HG03039 (cell line): ENCODE data around the gene LY6G6D.

Experiments used
- ATAC-seq: cut with Tn5 transposase; IDR thresholded peaks from one replicate; pipeline ENCODE4 v1.9.1; 2021; ENCODE audit warnings: mild to moderate bottlenecking, moderate library complexity; ENCODE audit not compliant: unreplicated experiment

Gene LY6G6D, protein sequence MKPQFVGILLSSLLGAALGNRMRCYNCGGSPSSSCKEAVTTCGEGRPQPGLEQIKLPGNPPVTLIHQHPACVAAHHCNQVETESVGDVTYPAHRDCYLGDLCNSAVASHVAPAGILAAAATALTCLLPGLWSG

DNA sequence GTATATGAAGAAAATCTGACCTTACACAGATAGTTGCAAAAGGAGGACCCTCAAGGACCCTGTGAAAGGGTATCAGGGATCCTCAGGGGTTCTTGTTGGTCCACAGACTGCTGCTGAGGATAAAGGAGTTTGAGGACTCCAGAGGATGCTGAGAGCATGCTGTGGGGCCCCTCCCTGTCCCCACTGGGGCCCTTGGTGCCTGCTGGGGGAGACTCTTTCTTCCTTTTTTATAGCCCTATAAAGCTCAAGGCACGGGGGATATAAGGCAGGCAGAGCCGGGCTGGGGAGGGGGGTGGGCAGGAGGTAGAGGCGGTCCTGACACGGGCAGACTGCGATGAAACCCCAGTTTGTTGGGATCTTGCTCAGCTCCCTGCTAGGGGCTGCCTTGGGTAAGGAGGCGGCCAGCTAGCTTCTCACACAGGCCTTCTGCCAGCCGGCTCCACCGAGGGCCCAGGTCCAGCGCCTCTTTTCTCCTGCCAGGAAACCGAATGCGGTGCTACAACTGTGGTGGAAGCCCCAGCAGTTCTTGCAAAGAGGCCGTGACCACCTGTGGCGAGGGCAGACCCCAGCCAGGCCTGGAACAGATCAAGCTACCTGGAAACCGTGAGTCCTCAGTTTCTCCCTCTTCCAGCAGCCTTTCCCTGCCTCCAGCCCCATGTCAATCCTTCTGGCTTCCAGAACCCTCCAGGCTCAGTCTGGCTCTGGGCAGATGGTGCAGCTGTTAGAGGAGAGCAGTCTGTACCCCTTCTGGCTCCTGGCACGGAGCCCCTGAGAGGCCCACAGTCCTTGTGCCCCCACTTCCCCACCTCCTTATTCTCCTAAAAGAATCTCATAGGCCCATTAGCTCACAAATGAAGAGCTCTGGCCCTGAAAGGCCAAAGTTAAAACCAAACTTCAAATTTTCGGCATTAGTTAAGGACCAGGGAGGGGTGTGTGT lies at the start of gene LY6G6D:
Gene LY6G6D, plus strand, starts transcription at position 327 of the 937 bp plus-strand sequence. Its CDS starts 8 bp downstream, at position 335.
- ATAC-seq, result no peak

DNA sequence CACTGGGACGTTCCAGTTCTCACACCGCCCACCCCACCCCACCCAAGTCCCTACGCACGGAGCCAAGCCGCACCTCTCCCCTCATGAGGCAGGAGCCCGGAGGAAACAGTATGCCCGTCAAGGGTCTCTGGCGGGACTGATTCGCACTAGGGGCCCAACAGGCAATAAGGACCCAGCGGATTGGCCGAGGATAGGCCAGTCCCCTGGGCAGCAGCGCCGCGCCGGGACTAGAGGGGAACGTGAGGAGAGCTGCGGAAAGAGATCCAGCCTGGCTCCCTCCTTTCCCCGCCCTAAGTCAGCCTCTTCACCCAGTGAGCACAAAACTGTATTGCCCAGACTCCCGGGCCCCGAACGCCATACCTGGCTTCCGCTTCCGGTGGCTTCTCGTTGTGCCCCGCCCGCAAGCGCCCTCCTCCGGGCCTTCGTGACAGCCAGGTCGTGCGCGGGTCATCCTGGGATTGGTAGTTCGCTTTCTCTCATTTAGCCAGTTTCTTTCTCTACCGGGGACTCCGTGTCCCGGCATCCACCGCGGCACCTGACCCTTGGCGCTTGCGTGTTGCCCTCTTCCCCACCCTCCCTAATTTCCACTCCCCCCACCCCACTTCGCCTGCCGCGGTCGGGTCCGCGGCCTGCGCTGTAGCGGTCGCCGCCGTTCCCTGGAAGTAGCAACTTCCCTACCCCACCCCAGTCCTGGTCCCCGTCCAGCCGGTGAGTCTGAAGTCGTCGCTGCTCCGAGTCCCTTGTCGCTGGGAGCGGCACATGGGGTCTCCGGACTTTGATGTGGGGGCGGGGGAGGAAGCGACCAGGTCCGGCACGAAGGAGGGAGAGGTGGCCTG lies 49.4 kb upstream of the LY6G6D start, which contains the start of gene CSNK2B:
Gene CSNK2B, plus strand, starts transcription at position 580 of the 836 bp plus-strand sequence. CDS start 752 bp downstream, outside the sequence.
- peak; percentile 69 for ATAC-seq

DNA sequence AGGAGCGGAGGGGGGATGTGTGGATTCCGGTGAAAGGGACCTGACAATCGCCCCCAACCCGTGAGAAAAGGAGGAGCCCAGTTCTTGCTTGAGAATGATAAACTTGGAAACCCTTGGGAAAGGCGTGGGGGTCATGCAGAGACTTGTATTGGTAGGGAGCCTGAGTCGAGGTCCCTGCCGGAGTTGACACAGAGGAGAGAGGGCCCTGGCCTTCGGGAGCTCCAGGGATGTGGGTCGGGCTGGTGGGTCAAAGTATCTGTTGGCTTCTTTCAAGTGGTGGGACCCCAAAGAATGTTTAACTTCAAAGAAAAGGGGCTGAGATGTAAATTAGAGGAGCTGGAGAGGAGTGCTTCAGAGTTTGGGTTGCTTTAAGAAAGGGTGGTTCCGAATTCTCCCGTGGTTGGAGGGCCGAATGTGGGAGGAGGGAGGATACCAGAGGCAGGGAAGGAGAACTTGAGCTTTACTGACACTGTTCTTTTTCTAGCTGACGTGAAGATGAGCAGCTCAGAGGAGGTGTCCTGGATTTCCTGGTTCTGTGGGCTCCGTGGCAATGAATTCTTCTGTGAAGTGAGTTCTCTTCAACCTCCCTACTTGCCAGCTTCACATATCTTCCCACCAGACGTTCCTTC lies 48.7 kb upstream of the LY6G6D start:
- no peak for ATAC-seq

DNA sequence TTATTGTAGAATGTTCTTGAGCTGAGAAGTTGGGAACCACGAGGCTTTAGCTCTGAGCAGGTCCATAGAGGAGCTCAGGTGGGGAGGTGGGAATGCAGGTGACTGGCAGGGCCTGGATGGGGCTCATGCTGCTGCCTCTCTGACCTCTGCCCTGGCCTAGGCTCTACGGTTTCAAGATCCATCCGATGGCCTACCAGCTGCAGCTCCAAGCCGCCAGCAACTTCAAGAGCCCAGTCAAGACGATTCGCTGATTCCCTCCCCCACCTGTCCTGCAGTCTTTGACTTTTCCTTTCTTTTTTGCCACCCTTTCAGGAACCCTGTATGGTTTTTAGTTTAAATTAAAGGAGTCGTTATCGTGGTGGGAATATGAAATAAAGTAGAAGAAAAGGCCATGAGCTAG lies 45.5 kb upstream of the LY6G6D start, which contains the start of gene LY6G5B:
Gene LY6G5B, plus strand, starts transcription at position 301 of the 400 bp plus-strand sequence. CDS start 975 bp downstream, outside the sequence.
- no peak for ATAC-seq

DNA sequence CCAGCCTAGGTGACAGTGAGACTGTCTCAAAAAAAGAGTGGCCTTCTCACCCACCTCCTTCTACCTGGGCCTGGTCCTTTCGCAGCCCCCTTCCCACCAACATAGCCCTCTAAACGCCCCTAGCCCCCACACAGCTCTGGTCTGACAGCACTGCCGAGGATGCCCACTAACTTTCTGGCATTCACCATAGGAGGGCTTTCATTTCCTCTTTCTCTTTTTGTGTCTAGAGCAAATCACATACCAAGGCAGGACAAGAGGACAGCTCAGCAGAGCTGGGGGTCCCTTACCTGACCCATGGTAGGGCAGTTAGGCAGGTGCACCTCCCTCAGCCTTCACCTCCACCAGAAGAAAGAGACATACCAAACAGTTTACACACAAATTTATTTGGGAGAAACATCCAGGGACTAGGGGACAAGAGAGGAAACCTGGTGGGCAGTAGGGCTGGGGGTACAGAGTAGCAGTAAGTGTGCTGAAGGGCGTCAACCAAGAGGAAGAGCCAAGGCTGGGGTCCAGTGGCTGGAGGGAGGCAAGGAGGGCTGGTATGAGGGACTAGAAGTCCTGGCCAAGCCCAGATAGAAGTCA lies 38.7 kb upstream of the LY6G6D start:
- ATAC-seq, result no peak

DNA sequence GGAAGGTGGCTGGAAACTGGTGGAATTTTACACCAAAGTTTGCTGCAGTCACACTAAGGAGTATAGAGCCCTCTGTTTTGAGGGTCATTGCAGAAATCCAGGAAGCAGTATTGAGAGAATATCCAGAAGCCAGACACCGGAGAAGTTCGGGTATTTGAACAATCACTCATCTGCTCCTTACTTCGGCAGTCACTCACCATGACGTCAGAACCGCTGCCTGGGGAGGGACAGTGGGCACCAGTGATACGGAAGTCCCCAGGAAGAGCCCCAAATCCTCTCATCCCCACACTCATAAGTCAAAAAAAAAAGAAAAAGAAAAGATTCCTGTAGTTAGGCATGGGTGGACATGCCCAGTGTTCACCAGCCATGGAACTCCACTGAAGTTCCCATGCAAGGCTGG lies 38.2 kb upstream of the LY6G6D start:
- no peak for ATAC-seq

DNA sequence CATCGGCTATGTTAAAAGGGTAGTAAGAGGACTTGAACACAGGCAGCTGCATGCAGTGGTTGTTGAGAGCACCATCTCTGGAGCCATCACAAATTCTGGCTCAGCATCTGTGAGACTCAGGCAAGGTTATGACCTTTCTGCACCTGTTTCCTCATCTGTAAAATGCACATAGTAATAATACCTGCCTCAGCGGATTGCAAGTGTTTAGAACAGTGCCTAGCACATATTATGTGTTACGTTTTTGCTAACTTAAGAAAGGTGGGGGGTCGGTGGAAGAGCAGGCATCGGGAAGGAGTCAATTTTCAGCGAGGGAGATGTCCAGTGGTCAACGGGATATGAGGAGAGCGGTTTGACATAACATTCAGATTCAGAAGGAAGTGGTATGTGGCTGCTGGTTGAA lies 37.2 kb upstream of the LY6G6D start:
- no peak for ATAC-seq

DNA sequence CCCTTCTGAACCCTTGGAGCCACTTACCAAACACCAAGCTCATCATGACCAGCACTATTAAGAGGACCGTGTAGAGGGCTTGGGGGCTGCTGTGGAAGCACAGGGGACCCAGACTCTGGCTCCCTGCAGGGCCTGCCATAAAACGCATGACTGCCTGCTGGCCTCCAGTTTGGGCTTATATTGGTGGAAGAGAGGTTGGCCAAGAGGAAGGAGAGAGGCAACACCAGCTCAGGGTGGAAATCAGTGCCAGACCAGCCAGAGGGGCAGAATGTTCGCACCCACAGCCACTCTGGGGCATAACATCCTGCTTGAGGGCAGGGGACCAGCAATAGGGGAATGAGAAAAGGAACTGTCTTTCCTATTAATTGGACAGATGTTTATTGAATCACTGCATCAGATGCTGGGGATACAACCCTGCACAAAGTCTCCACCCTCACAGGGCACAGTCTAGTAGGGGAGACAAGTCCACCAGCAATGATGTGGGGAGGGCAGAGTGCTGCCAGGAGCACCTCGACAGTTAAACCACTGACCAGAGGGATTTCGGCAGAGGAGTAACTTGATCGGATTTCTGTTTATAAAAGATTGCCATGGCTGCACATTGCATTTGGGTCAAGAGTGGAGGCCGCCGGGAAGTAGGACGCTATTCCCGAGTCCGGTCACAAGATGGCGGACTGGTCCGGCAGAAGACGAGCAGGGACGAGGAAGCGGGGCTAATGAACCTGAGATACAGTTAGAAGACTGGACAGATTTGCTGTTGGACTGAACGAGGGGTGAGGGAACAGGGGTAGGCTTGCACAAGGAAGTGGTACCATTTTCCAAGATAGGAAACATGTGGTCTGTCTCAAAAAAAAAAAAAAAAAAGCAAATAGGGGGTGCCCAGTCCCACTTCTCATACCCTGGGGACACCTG lies 34.7 kb upstream of the LY6G6D start, which contains the start of gene LY6G5C:
Gene LY6G5C, minus strand, starts transcription at position 842 of the 909 bp plus-strand sequence. Its CDS starts 694 bp downstream, at position 148.
- ATAC-seq, result no peak

DNA sequence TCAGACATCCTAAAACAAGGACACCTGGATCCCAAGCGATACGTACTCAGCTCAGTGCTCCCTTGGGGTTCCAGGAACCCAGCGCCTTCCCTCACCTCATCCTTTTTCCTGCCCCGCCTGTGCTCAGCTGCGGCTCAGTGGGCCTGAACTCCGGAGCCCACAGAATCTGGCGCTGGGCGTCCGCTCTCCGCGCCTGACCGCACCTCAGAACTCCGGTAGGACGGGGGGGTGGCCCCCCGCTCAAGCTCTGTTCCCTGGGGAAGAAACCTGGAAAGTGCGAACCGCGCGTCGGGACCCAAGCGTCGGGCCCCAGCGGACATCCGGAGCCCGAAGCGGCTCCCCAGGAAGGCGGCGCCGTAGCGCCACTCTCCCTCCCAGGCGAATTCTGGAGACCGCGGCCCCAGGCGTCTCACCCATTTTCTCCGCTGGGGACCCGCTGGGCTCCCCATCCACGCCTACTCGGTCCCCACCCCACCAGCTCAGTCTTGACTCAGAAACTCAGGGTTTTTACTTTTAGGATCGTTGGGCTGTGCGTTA lies 33.9 kb upstream of the LY6G6D start:
- ATAC-seq, result no peak

DNA sequence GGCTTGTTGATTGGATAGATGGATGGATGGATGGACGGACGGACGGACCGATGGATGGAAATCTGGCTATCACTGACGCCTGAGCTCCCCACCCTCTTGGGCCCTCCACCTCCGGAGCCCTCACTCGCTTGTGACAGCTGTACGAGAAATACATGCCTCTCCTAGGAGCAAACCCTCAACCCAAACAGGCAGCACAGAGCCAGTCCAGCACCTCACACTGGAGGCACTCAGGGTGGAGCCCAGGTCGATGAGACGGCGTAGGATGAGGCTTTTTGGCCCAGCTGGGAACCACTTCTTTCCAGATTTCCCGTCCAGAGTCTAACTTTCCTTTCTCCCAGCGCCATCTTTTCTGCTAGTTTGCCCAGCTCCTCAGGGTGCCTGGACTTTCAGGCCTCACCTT lies 31.6 kb upstream of the LY6G6D start:
- ATAC-seq, result no peak

DNA sequence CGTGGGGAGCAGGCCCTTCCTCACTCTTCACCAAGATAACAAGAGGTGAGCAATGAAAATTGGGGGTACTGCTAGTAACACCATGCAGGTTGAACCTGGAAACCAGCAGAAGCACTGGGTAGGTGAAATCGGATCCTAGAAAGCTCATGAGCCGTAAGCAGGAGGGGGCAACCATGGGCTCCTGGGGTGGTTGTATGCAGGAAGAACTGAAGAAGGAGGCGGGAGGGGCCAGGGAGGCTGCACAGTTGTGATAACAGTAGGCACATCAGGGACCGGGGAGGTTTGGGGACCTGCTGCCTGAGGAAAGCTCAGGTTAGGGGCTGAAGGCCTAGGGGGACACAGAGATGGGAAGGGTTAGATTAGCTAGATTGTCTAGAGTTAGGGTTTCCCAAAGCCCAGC lies 28.7 kb upstream of the LY6G6D start:
- ATAC-seq, result no peak

DNA sequence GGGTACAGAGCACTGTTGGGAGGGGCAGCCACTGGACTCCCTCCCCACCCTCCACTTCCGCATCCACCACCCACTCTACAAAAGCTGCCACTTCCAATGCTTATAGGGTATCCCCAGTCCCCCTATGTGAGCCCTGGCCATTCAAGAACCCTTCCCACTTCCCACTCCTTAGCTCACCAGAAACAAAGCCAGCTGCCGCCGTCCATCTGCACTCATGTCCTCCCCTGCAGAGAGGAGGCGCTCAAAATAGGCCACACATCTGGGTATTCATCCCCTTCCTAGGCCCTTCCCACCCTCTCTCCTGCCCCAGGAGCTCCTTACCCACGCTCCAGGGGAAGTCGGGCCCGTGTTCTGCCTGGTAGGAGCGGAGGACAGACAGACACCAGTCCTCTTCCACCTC lies 27.8 kb upstream of the LY6G6D start:
- no peak for ATAC-seq

DNA sequence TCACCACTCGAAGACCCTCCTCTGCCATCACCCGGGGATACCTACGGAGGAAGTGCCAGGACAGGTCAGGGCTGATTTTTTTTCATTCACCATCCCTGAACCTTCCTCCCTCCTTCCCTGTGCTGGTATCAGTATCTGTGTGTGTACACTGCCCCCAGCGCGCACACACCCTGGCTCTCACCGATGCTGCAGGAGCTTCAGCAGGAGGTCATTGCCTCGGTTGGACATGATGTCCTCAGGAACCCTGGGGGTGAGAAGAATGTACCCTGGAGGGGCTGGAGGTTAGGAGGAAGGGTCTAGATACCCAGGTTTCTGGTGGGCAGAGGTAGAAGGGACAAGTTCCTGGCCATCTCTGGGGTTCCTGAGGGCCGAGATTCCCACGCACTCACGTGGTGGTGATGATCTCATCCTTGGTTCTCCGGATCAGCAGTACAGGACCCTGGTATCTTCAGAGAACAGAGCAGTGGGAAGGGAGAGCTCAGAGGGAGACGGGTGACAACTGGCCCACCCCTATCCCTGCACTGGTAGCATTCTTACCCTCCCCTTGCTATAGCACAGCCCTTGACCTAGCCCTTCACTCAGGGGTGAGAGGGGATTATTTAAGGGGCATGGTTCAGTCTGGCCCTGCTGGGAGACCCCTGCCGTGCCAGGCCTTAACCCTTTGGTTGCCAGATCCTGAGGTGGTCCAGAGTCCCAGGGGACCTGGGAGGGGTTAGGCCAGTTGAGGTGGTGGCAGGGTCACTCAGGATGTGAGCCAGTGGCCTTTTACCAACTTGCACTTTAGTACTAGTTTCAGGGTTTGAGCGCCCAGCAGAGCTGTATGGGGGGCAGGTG lies 27.1 kb upstream of the LY6G6D start:
- no peak for ATAC-seq

DNA sequence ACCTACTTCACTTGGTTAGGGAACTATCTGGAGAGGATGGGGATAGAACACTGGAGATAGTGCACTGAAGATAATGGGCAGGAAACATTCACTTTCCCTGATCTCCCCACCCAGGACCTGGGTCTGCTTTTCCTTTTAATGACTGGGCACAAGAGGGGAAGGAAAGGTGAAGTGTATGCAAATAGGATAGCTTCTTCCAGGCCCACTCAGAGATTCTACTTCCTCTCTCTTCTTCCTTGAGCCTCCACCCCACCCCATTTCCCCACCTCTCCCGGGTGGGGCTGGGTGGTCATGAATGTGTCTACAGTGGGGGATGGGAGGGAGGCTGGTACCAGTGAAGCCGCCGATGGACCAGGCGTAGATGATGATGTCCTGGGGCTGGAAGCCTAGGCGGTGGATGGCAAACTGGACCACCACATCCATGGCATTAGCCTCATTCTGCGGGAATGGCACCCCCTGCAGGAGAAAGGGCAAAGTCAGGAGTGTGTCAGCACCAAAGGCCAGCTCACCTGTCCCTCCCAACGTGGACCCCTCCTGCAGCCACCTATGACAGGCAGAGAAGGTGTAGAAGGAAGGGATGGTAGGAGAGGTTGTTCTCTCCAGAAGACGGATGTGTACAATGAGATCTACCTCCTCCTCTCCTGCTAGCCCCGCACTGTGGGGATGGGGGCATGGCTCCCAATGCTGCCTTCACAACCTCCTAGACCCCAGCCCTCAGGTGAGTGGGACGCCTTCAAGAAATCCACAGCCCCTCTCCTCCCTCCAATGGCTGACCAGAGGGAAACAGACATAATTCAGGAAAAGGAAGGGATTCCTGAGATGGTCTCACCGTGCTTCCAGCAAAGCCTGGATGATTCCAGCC lies 25.7 kb upstream of the LY6G6D start:
- no peak for ATAC-seq

DNA sequence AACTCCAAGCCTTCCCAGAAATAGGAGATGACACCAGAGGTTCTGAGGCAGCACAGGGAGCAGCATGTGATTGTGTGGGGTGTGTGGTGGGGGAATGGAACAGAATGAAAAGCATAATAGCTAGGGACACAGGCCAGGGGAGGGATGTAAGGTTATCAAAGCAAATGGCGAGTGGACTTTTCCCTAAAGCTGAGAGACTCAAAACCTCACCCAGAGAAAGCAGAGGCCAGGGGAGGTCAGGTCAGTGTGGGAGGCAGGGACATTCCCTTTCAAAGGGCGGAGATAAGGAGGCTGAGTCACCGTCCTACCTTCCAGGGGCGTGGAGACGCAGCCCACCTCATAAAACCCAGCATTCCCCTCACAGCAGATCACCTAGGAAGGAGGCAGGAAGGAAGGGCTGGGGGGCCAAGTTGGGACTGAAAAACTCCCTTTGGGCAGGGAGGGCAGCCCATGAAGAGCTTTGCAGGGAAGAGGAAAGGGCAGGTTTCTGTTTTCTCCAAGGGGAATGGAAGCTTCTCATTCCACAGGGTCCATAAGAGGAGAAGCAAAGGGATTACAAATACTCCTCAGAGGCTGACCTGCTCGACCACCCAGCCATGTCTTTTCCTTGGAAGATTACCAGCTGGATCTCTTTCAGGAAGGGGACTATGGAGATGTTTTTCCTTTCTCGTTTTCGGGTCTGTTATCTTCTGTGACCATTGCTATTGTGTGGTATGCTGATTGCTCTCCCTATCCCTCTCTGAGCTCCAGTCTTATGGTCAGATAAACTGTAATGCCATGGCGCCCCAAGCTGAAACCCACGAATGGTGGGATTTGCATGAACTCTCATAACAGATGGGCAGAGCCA lies 24.7 kb upstream of the LY6G6D start:
- no peak for ATAC-seq

DNA sequence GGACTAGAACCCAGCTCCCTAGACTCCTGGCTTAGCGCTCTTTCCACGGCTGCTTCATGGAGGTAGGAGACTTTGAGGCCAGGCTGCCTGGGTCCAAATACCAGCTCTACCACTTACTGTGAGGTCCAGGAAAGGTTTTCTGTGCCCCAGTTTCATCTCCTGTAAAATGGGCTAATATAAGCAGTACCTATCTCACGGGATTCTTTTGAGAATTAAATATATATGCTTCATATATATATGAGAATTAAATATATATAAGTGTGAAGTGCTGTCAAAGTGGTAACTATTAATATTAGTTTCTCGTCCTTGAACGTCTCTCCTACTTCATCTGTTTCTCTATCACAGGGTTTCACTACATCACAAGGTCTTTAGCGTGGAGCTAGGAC lies 24.1 kb upstream of the LY6G6D start:
- no peak for ATAC-seq
